Stimulated activated CD4-positive, alpha-beta T cell treated with anti-CD3 and anti-CD28 coated beads, Interleukin-12 subunit alpha, Interleukin-12 subunit beta, amount 100 ng/mL, for 24 hours (primary cell): ENCODE results near the gene GOLGA6L25.
"Not testable (repeated sequence)": the region's sequence is repeated elsewhere in the genome, so short reads cannot be mapped to it uniquely, and the experiment has no call there.

ENCODE experiments used
- DNase-seq, 2 experiments: peaks; one replicate each; pipeline ENCODE4 v3.0.0-alpha.2; 2020; ENCODE audit warnings: low read depth in 2 of 2

Gene GOLGA6L25

GRCh38 chr15:28553268-28553667, at the start of gene GOLGA6L25:
Gene GOLGA6L25, plus strand, starts transcription at chr15:28553568. Its CDS starts 61 bp downstream, at chr15:28553629.
- DNase-seq: not testable (repeated sequence)

- not testable (repeated sequence) for DNase-seq
These were observed 45.0 kb upstream of the GOLGA6L25 start for GRCh38 chr15:28508217-28508889.

GRCh38 chr15:28514128-28514527, 39.2 kb upstream of the GOLGA6L25 start:
- DNase-seq: not testable (repeated sequence)

- not testable (repeated sequence) for DNase-seq
These were observed 38.2 kb upstream of the GOLGA6L25 start for GRCh38 chr15:28515208-28515607.

- DNase-seq: not testable (repeated sequence)
These were observed 20.4 kb upstream of the GOLGA6L25 start, which contains the start of gene GOLGA8G for GRCh38 chr15:28532954-28533353. Gene GOLGA8G, minus strand, starts transcription at chr15:28532971. Its CDS starts 62 bp downstream, at chr15:28532909.

- not testable (repeated sequence) for DNase-seq
These were observed 20.0 kb downstream of the GOLGA6L25 start for GRCh38 chr15:28573351-28573750.

- not testable (repeated sequence) for DNase-seq
These were observed 35.7 kb downstream of the GOLGA6L25 start for GRCh38 chr15:28588977-28589606.

GRCh38 chr15:28589769-28590168, 36.4 kb downstream of the GOLGA6L25 start:
- not testable (repeated sequence) for DNase-seq

GRCh38 chr15:28592395-28592794, 39.0 kb downstream of the GOLGA6L25 start:
- not testable (repeated sequence) for DNase-seq

GRCh38 chr15:28593424-28594129, 40.2 kb downstream of the GOLGA6L25 start:
- DNase-seq: not testable (repeated sequence)

- DNase-seq: not testable (repeated sequence)
These were observed 44.1 kb downstream of the GOLGA6L25 start for GRCh38 chr15:28597471-28597870.

- DNase-seq: not testable (repeated sequence)
These were observed 44.8 kb downstream of the GOLGA6L25 start for GRCh38 chr15:28598209-28598608.

- DNase-seq: not testable (repeated sequence)
These were observed 48.8 kb downstream of the GOLGA6L25 start for GRCh38 chr15:28602152-28602551.
